ENCODE results near the gene TINCR. TPM values are rescaled to one million over a fixed set of nuclear protein-coding genes. Genes with fewer than 3 reads are reported as not detected.

The TINCR gene
- total RNA-seq, 1 experiment from 2014 or later, result not detected

GRCh38 chr19:5607318-5608275, 39.8 kb upstream of the TINCR start:
- H4K20me1 ChIP-seq (ENCODE audit: insufficient read depth, low read depth, low read length), result peaks cover 35% of the 10 kb centered on the region; the same call in 1 of the 2 replicates
- H3K4me2 ChIP-seq (ENCODE audit: low read depth, low read length, poor library complexity, severe bottlenecking), result no peak overlapping the region
- H3K4me3 ChIP-seq (ENCODE audit: low read length), result no peak overlapping the region
- H3K36me3 ChIP-seq (ENCODE audit: insufficient read depth, low read length), result peaks cover 51% of the 10 kb centered on the region; the same call in 1 of the 2 replicates
- no peak overlapping the region for H3K27ac ChIP-seq (ENCODE audit: low read length)
- no peaks in the 10 kb centered on the region for H3K4me1 ChIP-seq (ENCODE audit: low read length)
- H3K9me3 ChIP-seq (ENCODE audit: low read length), result no peaks in the 10 kb centered on the region
- peaks cover 82% of the 10 kb centered on the region for H3K79me2 ChIP-seq (ENCODE audit: low read length)
- H3K9ac ChIP-seq (ENCODE audit: low read length), result no peak overlapping the region
- no peaks in the 10 kb centered on the region for H3K9me2 ChIP-seq (replicated peaks; ENCODE audit: insufficient read depth, low read length)
- no peak for DNase-seq
- H3K27me3 ChIP-seq (ENCODE audit: low read length), result no peaks in the 10 kb centered on the region
- H2AFZ ChIP-seq (ENCODE audit: low read length), result no peak overlapping the region

DNA sequence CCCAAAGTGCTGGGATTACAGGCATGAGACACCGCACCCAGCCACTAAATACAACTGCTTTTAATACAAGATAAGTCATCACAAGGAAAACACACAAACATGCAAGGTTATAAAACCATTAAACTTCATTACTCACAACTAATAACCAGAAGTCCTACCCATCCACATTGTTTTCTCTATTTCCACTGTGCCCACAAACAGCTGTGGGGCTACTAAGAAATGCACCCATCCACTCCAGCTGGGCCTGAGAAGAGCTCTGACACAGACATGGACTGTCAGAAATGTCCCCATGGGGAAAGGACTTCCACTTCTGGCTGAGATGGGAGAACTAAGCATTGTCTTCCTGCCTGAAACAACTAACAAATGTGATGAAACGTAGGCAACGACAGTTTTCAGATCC, 37.6 kb upstream of the TINCR start:
- Histone ChIP-seq H3K27me3 (ENCODE audit: low read length) (no peaks in the 10 kb centered on the region), H3K9ac (ENCODE audit: low read length) (no peak overlapping the region), H3K79me2 (ENCODE audit: low read length) (peaks cover 79% of the 10 kb centered on the region), H3K9me2 (replicated peaks; ENCODE audit: insufficient read depth, low read length) (no peaks in the 10 kb centered on the region), H4K20me1 (ENCODE audit: insufficient read depth, low read depth, low read length) (peaks cover 42% of the 10 kb centered on the region; the same call in 1 of the 2 replicates), H3K4me3 (ENCODE audit: low read length) (no peak overlapping the region), H3K4me2 (ENCODE audit: low read depth, low read length, poor library complexity, severe bottlenecking) (no peak overlapping the region), H2AFZ (ENCODE audit: low read length) (no peak overlapping the region), H3K27ac (ENCODE audit: low read length) (no peak overlapping the region), H3K9me3 (ENCODE audit: low read length) (no peaks in the 10 kb centered on the region), H3K4me1 (ENCODE audit: low read length) (no peaks in the 10 kb centered on the region), H3K36me3 (ENCODE audit: insufficient read depth, low read length) (peaks cover 47% of the 10 kb centered on the region; the same call in 1 of the 2 replicates)
- no peak for DNase-seq

DNA sequence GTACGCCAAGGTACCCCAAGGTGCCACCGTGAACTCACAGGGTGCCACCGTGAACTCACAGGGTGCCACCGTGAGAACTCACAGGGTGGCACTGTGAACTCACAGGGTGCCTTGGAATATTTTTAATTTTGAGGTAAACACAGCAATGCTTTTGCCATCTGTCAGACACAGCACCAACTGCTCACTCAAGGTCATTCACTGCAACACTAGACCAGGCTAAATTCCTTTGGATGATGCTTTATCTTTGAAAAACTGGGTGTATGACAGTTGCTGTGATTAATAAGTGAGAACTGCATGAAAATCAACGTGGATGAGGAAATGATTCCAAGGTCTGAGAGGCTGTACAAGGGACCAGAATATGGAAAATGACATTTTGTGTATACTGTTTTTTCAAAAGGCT, 35.9 kb upstream of the TINCR start:
- H3K9me3 ChIP-seq (ENCODE audit: low read length), result no peaks in the 10 kb centered on the region
- H4K20me1 ChIP-seq (ENCODE audit: insufficient read depth, low read depth, low read length), result peaks cover 34% of the 10 kb centered on the region; the same call in 1 of the 2 replicates
- no peak overlapping the region for H3K4me2 ChIP-seq (ENCODE audit: low read depth, low read length, poor library complexity, severe bottlenecking)
- H3K4me3 ChIP-seq (ENCODE audit: low read length), result no peak overlapping the region
- no peak overlapping the region for H2AFZ ChIP-seq (ENCODE audit: low read length)
- H3K27me3 ChIP-seq (ENCODE audit: low read length), result no peaks in the 10 kb centered on the region
- H3K9me2 ChIP-seq (replicated peaks; ENCODE audit: insufficient read depth, low read length), result no peaks in the 10 kb centered on the region
- no peak overlapping the region for H3K27ac ChIP-seq (ENCODE audit: low read length)
- H3K79me2 ChIP-seq (ENCODE audit: low read length), result peaks cover 67% of the 10 kb centered on the region
- no peak for DNase-seq
- peaks cover 51% of the 10 kb centered on the region for H3K36me3 ChIP-seq (ENCODE audit: insufficient read depth, low read length)
- H3K9ac ChIP-seq (ENCODE audit: low read length), result no peak overlapping the region
- no peaks in the 10 kb centered on the region for H3K4me1 ChIP-seq (ENCODE audit: low read length)

DNA sequence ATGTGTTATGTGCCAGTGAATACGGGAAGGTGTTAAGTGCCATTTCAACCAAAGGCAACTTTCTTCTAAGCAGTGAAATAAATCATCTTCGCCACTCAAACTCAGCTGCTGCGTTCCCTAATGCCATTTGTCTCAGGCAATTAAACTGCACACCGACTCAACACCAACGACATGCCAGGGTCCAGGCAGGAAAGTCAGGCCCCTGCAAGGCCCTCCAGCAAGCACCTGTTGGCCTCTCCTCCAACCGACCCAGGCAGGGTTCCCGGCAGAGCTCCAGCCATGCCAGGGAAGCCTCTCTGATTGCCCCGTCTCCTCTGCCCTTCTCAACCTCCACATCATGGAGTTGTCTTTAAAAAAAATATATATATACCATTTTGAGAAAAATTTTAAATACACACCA, 33.0 kb upstream of the TINCR start:
- H3K36me3 ChIP-seq (ENCODE audit: insufficient read depth, low read length), result peaks cover 59% of the 10 kb centered on the region
- no peaks in the 10 kb centered on the region for H3K9me3 ChIP-seq (ENCODE audit: low read length)
- H3K4me2 ChIP-seq (ENCODE audit: low read depth, low read length, poor library complexity, severe bottlenecking), result no peak overlapping the region
- no peak overlapping the region for H3K27ac ChIP-seq (ENCODE audit: low read length)
- no peak for DNase-seq
- H3K4me3 ChIP-seq (ENCODE audit: low read length), result no peak overlapping the region
- peaks cover 34% of the 10 kb centered on the region for H4K20me1 ChIP-seq (ENCODE audit: insufficient read depth, low read depth, low read length)
- no peak overlapping the region for H3K9ac ChIP-seq (ENCODE audit: low read length)
- no peak overlapping the region for H2AFZ ChIP-seq (ENCODE audit: low read length)
- no peaks in the 10 kb centered on the region for H3K27me3 ChIP-seq (ENCODE audit: low read length)
- H3K4me1 ChIP-seq (ENCODE audit: low read length), result no peaks in the 10 kb centered on the region
- peaks cover 43% of the 10 kb centered on the region for H3K79me2 ChIP-seq (ENCODE audit: low read length)
- H3K9me2 ChIP-seq (replicated peaks; ENCODE audit: insufficient read depth, low read length), result no peaks in the 10 kb centered on the region

DNA sequence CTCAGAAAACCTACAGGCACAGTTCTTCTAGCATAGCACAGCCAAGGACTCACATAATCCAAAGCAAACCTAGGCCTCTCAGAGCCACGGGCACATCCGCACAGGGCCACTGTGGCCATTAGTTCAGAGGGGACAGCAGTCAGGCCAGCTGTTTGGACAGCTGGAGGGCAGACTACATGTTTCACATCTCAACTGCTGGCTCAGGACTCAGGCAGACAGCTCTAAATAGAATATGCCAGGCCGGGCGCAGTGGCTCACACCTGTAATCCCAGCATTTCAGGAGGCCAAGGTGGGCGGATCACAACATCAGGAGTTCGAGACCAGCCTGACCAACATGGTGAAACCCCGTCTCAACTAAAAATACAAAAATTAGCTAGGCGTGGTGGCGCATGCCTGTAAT, 28.0 kb upstream of the TINCR start:
- Histone ChIP-seq H3K4me1 (ENCODE audit: low read length) (no peaks in the 10 kb centered on the region), H3K9me3 (ENCODE audit: low read length) (no peaks in the 10 kb centered on the region), H2AFZ (ENCODE audit: low read length) (no peak overlapping the region), H4K20me1 (ENCODE audit: insufficient read depth, low read depth, low read length) (peaks cover 25% of the 10 kb centered on the region; the same call in 1 of the 2 replicates), H3K9ac (ENCODE audit: low read length) (no peak overlapping the region), H3K27ac (ENCODE audit: low read length) (no peak overlapping the region), H3K79me2 (ENCODE audit: low read length) (peaks cover 11% of the 10 kb centered on the region), H3K27me3 (ENCODE audit: low read length) (no peaks in the 10 kb centered on the region), H3K36me3 (ENCODE audit: insufficient read depth, low read length) (peaks cover 50% of the 10 kb centered on the region), H3K4me3 (ENCODE audit: low read length) (no peak overlapping the region), H3K9me2 (replicated peaks; ENCODE audit: insufficient read depth, low read length) (no peaks in the 10 kb centered on the region), H3K4me2 (ENCODE audit: low read depth, low read length, poor library complexity, severe bottlenecking) (no peak overlapping the region)
- no peak for DNase-seq

DNA sequence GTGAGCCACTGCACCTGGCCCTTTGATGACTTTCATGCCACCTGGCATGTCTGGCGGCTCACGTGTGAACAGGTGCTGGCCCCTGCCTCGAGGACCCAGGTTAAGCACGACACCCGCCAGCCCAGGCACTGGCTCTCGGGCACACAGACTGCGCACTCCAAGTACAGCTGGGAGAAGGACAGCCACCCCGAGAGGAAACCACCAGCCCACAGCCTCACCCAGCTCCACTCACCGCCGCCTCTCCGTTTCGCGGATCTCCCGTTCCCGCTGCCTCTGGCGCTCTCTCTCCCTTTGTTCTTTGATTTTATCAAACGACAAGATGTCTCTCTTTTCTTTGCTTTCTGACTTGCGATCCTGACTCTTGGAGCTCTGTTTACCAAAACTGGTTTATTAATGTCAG, 27.4 kb upstream of the TINCR start:
- Histone ChIP-seq H3K4me1 (ENCODE audit: low read length) (no peaks in the 10 kb centered on the region), H2AFZ (ENCODE audit: low read length) (no peak overlapping the region), H3K27me3 (ENCODE audit: low read length) (no peaks in the 10 kb centered on the region), H3K36me3 (ENCODE audit: insufficient read depth, low read length) (peaks cover 44% of the 10 kb centered on the region), H3K4me2 (ENCODE audit: low read depth, low read length, poor library complexity, severe bottlenecking) (no peak overlapping the region), H3K27ac (ENCODE audit: low read length) (no peak overlapping the region), H3K9ac (ENCODE audit: low read length) (no peak overlapping the region), H3K79me2 (ENCODE audit: low read length) (peaks cover 7% of the 10 kb centered on the region), H3K9me2 (replicated peaks; ENCODE audit: insufficient read depth, low read length) (no peaks in the 10 kb centered on the region), H3K4me3 (ENCODE audit: low read length) (no peak overlapping the region), H4K20me1 (ENCODE audit: insufficient read depth, low read depth, low read length) (peaks cover 22% of the 10 kb centered on the region), H3K9me3 (ENCODE audit: low read length) (no peaks in the 10 kb centered on the region)
- DNase-seq, result no peak

DNA sequence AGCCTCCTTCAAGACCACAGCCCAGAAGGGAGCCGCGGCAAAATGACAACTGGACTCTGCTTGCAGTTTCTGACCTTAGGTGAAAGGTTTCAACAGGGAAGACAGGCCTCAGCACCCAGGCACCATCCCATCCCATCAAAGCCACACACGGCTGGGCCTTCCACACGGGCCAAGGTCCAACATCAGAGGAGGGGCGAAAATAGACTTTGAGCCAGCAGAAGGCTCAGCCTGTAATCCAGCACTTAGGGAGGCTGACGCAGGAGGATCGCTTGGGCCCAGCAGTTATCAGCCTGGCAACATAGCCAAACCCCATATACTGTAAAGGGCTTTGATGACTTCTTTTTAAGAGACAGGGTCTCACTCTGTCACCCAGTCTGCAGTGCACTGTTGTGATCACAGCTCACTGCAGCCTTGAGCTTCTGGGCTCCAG, 26.8 kb upstream of the TINCR start:
- Histone ChIP-seq H3K4me1 (ENCODE audit: low read length) (no peaks in the 10 kb centered on the region), H3K9ac (ENCODE audit: low read length) (no peak overlapping the region)

GRCh38 chr19:5593343-5594255, 25.8 kb upstream of the TINCR start:
- Histone ChIP-seq H3K36me3 (ENCODE audit: insufficient read depth, low read length) (peaks cover 32% of the 10 kb centered on the region), H3K9me2 (replicated peaks; ENCODE audit: insufficient read depth, low read length) (no peaks in the 10 kb centered on the region), H3K9ac (ENCODE audit: low read length) (no peak overlapping the region), H3K9me3 (ENCODE audit: low read length) (no peaks in the 10 kb centered on the region), H3K4me3 (ENCODE audit: low read length) (no peak overlapping the region), H3K27ac (ENCODE audit: low read length) (no peak overlapping the region), H3K79me2 (ENCODE audit: low read length) (peaks cover 4% of the 10 kb centered on the region), H3K4me2 (ENCODE audit: low read depth, low read length, poor library complexity, severe bottlenecking) (no peak overlapping the region), H4K20me1 (ENCODE audit: insufficient read depth, low read depth, low read length) (peaks cover 20% of the 10 kb centered on the region), H3K4me1 (ENCODE audit: low read length) (no peaks in the 10 kb centered on the region), H2AFZ (ENCODE audit: low read length) (no peak overlapping the region), H3K27me3 (ENCODE audit: low read length) (no peaks in the 10 kb centered on the region)
- no peak for DNase-seq

More for the DNA sequence above, 26.8 kb upstream of the TINCR start:
- Histone ChIP-seq H3K27me3 (ENCODE audit: low read length) (no peaks in the 10 kb centered on the region), H3K27ac (ENCODE audit: low read length) (no peak overlapping the region), H3K9me3 (ENCODE audit: low read length) (no peaks in the 10 kb centered on the region), H3K4me3 (ENCODE audit: low read length) (no peak overlapping the region), H3K9me2 (replicated peaks; ENCODE audit: insufficient read depth, low read length) (no peaks in the 10 kb centered on the region), H2AFZ (ENCODE audit: low read length) (no peak overlapping the region), H4K20me1 (ENCODE audit: insufficient read depth, low read depth, low read length) (peaks cover 22% of the 10 kb centered on the region), H3K36me3 (ENCODE audit: insufficient read depth, low read length) (peaks cover 41% of the 10 kb centered on the region), H3K79me2 (ENCODE audit: low read length) (peaks cover 7% of the 10 kb centered on the region), H3K4me2 (ENCODE audit: low read depth, low read length, poor library complexity, severe bottlenecking) (no peak overlapping the region)
- no peak for DNase-seq

Data from Karpas-422 (cell line).